Stimulated activated CD4-positive, alpha-beta T cell treated with anti-CD3 and anti-CD28 coated beads, Interleukin-12 subunit alpha, Interleukin-12 subunit beta, amount 100 ng/mL, for 48 hours (primary cell): Measurements from ENCODE around the gene AAK1.
A peak's percentile ranks its signal among the peaks of the same experiment; 100 is the strongest.
"Not testable (repeated sequence)": the region's sequence is repeated elsewhere in the genome, so short reads cannot be mapped to it uniquely, and the experiment has no call there.

Source experiments
- DNase-seq, 3 donors: peaks; one replicate each; pipeline ENCODE4 v3.0.0-alpha.2; 2020; ENCODE audit warnings: low read depth in 2 of 3, low spot score in 1 of 3

Gene AAK1

GRCh38 chr2:69643602-69644505 lies at the start of gene AAK1:
Gene AAK1 (minus strand): TSS chr2:69643739. CDS start chr2:69643040, 699 bp downstream.
- DNase-seq, result peak; percentile 76 to 87 (median 76)

DNA sequence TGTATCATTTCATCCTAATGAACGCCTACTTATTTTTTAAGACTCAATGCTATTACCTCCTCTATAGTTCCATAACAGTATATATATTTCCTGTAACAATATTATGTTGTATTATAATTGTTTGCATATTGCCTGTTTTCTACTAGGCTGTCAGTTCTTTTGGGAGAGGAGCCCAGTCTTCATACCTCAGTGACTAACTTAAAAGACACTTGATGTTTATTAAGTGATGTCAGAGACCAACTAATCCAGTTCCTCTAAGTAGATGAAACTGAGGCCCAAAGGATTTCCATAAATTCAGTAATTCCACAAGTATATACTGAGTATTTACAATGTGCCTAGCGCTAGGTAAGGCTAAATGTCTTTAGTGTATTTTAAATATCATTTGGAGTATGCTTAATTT lies 48.9 kb upstream of the AAK1 start:
- DNase-seq, result no peak

DNA sequence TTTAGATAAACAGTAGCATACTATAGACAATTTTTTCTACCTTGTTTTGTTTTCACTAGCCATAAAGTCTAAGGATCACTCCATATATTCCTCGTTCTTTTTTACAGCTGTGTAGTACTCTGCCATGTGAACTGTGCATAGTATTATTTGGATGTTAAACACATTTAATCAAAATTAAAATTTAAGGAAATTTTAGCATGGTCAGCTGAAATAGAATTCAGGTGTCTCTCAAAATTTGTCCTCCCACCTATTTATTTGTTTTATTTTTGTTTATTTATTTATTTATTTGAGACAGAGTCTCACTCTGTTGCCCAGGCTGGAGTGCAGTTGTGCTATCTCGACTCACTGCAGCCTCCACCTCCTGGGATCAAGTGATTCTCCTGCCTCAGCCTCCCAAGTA lies 46.4 kb upstream of the AAK1 start:
- no peak for DNase-seq

DNA sequence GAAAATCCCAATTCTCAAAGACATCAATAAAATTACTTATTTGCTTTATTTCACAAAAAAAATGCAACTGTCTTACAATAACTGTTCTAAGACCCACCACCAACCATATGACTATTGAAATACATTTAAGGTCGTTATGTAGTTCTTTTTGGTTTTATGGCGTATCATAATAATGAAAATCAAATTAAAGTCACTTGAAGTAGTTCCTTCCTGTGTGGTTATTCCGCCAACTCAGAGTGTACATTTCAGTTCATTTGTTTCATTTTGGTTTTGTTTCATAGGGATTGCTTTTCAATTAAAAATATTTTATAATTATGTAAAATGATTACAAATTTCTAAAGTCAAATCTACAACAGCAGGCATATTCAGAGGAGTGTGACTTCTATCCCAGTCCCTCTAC lies 45.9 kb upstream of the AAK1 start:
- DNase-seq, result no peak

- DNase-seq, result no peak
These were observed 44.6 kb upstream of the AAK1 start for GRCh38 chr2:69687971-69688611.

- DNase-seq, result no peak
These were observed 43.3 kb upstream of the AAK1 start for GRCh38 chr2:69686813-69687212.

GRCh38 chr2:69685321-69686048 lies 41.9 kb upstream of the AAK1 start:
- DNase-seq, result peak; percentile 28 to 46 (median 34)

- no peak for DNase-seq
These were observed 39.8 kb upstream of the AAK1 start for GRCh38 chr2:69683170-69683971.

DNA sequence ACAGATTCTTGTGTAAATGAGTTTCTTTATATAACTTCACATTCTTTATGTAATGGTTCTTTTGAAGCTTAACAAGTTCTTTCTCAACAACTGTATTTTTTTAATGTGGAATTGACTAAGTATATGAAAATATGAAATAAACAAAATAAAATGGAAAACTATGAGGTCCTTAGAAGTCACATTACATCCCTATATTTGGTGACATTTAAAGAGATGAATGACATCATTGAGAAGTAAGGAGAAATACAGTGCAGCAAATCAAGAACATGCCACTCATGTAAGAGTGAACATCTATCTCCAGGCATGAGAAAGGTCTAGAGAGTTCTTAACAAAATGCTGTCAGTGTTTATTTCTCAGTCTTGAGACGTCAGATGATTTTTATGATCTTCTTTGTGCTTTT lies 39.0 kb upstream of the AAK1 start:
- no peak for DNase-seq

GRCh38 chr2:69680001-69680675 lies 36.6 kb upstream of the AAK1 start:
- DNase-seq, result no peak

DNA sequence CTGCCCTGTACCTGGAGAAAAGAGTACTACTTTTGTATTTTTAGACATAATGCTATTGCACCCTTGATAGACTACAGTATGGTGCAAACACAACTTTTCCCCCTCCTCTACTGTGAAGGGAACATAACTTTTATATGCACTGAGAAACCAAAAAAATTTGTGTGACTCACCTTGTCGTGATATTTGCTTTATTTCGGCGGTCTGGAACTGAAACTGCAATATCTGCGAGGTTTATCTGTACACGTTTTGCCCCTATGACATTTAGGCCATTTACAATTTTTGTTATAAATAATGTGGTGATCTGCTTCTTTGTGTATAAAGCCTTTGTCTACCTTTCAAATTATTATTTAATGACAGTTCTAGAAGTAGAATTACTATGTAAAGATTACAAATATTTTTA lies 34.4 kb upstream of the AAK1 start:
- DNase-seq, result no peak

- DNase-seq, result no peak
These were observed 32.6 kb upstream of the AAK1 start for GRCh38 chr2:69676146-69676545.

DNA sequence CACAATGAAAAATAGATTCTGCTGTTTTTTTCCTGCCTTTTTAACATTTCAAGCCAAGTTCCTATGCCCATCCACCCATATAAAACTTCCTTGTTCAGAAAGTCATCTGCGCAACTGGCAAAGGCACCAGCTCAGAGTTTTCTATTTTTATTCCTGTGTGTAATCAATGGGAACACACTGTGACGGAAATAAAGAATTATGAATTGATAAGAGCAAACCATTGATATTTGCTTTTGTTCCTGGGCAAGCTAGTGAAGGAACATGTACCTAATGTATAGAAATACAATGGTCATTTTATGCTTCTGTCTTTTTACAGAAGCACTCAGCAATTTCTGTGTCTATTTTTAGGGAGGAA lies 30.8 kb upstream of the AAK1 start:
- no peak for DNase-seq

- not testable (repeated sequence) for DNase-seq
These were observed 29.6 kb upstream of the AAK1 start for GRCh38 chr2:69673098-69673497.

- DNase-seq, result no peak
These were observed 26.1 kb upstream of the AAK1 start for GRCh38 chr2:69669666-69670065.

- DNase-seq, result no peak
These were observed 25.1 kb upstream of the AAK1 start for GRCh38 chr2:69668598-69668997.

DNA sequence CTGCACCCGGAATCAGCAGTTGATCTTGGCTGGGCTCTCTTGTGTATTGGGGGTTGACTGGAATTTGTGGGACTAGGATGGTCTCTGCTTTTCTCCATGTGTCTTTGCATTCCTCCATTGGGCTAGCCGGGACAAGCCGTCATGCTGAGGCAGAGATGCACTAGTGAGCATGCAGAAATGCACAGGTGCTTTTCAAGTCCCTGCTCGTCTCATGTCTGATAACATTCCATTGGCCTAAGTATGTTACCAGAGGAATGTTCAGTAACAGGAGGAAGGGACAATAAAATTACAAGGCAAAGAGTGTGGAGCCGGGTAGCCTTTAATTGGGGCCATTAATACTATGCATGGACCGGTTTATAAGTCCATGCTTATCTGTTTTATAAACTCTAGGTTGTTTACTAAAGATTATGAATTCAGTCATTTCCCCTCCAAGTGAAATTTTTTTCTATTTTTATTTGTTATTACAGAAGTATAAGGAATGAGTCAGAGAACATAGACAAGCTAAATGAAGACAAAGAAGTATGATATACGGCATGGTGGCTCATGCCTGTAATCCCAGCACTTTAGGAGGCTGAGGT lies 24.4 kb upstream of the AAK1 start:
- no peak for DNase-seq

DNA sequence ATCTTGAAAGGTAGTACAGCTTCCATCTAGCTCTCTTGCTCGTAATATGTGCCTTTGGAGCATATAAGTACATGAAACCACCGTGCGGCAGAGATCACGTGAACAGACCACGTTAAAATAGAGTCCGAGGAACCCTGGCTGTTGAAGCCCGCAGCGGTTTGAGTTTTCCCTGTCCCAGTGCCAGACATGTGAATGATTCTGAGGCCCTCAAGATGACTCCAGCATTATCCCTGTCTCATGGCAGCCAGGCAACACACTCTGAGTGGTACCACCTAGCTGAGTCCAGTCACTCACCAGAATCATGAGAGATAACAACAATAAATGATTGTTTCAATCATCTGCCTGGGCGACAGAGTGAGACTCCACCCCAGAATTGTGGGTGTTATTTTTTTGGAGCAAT lies 21.6 kb upstream of the AAK1 start:
- DNase-seq, result no peak

DNA sequence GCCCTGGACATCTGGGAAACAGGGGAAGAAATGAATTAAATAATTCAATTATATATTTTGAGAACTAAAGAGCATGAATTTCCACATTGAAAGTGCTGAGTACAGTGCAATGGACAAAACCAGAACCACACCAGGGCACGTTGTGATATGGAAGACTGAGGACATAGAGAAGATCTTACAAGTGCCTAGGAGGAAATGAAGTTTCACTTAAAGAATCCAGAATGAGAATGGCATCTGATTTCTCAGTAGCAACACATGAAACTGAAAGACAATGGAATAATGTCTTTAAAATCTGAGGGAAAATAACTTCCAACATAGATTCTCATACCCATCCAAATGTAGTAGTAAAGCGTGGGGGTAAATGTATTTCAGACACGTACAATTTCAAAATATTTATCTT lies 20.3 kb upstream of the AAK1 start:
- DNase-seq, result no peak

DNA sequence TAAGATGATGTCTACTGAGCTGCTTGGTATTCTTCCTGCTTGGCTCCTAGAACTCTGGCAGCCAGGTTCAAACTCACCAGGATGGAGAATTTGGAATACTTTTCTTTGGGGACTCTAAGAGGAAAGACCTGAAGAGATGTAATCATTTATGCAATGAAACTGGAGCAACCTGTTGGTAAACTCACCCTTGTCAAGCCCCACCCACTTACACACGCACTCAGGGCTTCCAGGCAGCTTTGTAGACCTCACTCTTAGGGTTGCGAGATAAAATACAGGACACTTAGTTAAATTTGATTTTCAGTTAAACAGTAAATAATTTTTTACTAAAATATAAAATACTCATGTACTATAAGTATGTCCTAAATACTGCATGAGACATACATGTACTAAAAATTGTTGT lies 19.0 kb upstream of the AAK1 start:
- DNase-seq, result not testable (repeated sequence)
